ENCODE data around the gene SLC2A8. TPM values are rescaled to one million over a fixed set of nuclear protein-coding genes. Genes with fewer than 3 reads are reported as not detected.

SLC2A8 gene
- total RNA-seq, 2 experiments from 2014 or later, result 7.5 to 7.7 TPM

GRCh38 chr9:127397646-127398274 lies 791 bp downstream of the SLC2A8 start:
- peaks cover 31% of the 10 kb centered on the region for H3K27me3 Mint-ChIP-seq
- POLR2A ChIA-PET, result interaction anchor here (0.9 to 4.1 kb wide), 8 partner anchors 10 to 412 kb away, joined by 3 to 54 read pairs (median 4); partner anchors contain the start of genes CDK9, LRSAM1, RPL12 and ZNF79
- peak; percentile 41 for DNase-seq

DNA sequence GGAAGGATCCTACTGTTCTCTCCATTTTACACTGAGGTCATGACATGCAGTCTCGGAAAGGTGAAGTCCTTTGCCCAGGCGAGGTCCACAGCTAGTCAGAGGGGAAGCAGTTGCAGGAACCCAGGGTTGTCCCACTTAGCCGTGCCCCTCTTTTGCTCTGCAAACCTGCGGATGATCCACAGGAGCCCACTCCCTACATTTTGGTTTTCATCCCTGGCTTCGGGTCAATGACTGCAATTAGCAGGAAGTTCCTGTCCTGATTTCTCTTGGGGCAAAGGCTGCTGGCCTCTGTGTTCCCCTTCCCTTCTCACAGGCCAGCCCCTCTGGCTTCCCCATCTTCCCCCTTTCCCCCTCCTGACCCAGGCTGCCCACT lies 1.3 kb downstream of the SLC2A8 start:
- Mint-ChIP-seq H3K36me3 (ENCODE audit: low read depth) (no peaks in the 10 kb centered on the region), H3K4me3 (peak overlapping the region; percentile 67), H3K27ac (no peak overlapping the region), H3K9me3 (no peaks in the 10 kb centered on the region), H3K4me1 (peaks cover 18% of the 10 kb centered on the region), H3K27me3 (peaks cover 31% of the 10 kb centered on the region)
- DNase-seq, result no peak
- CTCF ChIA-PET, result interaction anchor here (1.2 to 2.1 kb wide), 5 partner anchors 10 to 183 kb away, joined by 3 to 15 read pairs (median 6); no protein-coding TSS in a partner anchor
- POLR2A ChIA-PET, result interaction anchor here (1.0 to 4.1 kb wide), 5 partner anchors 11 to 95 kb away, joined by 3 to 54 read pairs (median 14); partner anchors contain the start of genes LRSAM1, RPL12 and ZNF79

More at GRCh38 chr9:127397646-127398274, 791 bp downstream of the SLC2A8 start:
- CTCF ChIA-PET, result interaction anchor here (0.6 to 2.1 kb wide), 14 partner anchors 10 to 435 kb away, joined by 3 to 21 read pairs (median 6); partner anchors contain the start of genes LRSAM1, RPL12, TOR2A and ZNF79
- no peak overlapping the region for H3K27ac Mint-ChIP-seq
- H3K36me3 Mint-ChIP-seq (ENCODE audit: low read depth), result no peaks in the 10 kb centered on the region
- H3K4me1 Mint-ChIP-seq, result peaks cover 18% of the 10 kb centered on the region
- no peaks in the 10 kb centered on the region for H3K9me3 Mint-ChIP-seq
- peak overlapping the region; percentile 67 for H3K4me3 Mint-ChIP-seq

DNA sequence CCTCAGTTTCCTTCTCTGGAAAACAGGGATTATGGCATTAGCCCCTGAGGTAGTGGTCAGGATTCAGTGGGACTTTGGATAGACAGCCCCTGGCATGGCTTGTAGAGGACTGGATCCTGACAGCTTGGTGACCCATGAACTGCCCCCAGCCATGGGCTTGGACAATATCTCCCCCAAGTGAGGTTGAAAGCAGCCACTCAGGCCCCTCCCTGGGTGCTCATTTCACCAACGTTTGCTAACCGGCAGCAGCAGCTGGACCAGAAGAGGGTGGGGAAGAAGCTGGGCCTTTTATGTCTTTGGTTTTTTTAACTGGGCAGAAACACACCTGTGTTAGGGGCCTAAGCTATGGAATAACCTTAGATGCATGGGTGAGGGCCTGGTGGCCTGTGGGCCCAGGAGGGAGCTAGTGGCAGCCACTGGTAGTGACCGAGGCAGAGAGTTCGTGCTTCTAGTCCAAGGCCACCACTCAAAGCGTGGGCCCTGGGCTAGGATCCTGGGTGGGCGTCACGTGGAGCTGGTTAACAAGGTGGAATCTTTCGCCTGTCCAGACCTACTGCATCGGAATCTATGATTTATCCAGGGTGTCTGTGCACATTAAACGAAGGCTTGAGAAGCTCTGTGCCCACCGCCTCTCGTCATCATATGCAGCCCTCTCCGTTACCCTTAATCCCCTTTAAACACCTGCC lies 1.9 kb downstream of the SLC2A8 start:
- peaks cover 28% of the 10 kb centered on the region for H3K27me3 Mint-ChIP-seq
- POLR2A ChIA-PET, result interaction anchor here (0.6 to 4.1 kb wide), 5 partner anchors 11 to 155 kb away, joined by 3 to 54 read pairs (median 4); partner anchors contain the start of genes LRSAM1, RPL12 and ZNF79

DNA sequence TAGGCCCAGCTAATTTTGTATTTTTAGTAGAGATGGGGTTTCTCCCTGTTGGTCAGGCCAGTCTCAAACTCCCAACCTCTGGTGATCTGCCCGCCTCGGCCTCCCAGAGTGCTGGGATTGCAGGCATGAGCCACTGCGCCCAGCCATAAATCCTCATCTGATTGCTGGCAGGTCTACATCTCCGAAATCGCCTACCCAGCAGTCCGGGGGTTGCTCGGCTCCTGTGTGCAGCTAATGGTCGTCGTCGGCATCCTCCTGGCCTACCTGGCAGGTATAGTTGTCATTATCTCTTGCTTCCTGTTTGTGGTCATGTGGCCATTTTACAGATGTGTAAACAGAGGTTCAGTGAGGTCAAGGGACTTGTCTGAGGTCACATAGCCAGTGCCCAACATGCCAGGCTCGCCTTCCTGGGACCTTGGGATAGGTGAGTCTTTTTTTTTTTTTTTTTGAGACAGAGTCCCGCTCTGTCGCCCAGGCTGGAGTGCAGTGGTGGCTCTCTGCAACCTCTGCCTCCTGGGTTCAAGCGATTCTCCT lies 2.8 kb downstream of the SLC2A8 start:
- CTCF ChIA-PET, result interaction anchor here (1.2 to 1.8 kb wide), 2 partner anchors 8 to 12 kb away, joined by 3 to 7 read pairs; no protein-coding TSS in a partner anchor
- Mint-ChIP-seq H3K27ac (no peak overlapping the region), H3K4me3 (no peak overlapping the region), H3K27me3 (peaks cover 22% of the 10 kb centered on the region), H3K36me3 (ENCODE audit: low read depth) (no peaks in the 10 kb centered on the region), H3K4me1 (peaks cover 18% of the 10 kb centered on the region), H3K9me3 (no peaks in the 10 kb centered on the region)
- no peak for DNase-seq
- POLR2A ChIA-PET, result interaction anchor here (0.8 to 4.1 kb wide), 4 partner anchors 12 to 51 kb away, joined by 3 to 54 read pairs (median 5); partner anchors contain the start of genes LRSAM1, RPL12 and ZNF79

More for the DNA sequence above, 1.9 kb downstream of the SLC2A8 start:
- no peaks in the 10 kb centered on the region for H3K9me3 Mint-ChIP-seq
- CTCF ChIA-PET, result interaction anchor here (1.2 to 1.8 kb wide), 3 partner anchors 9 to 87 kb away, joined by 3 to 7 read pairs (median 3); no protein-coding TSS in a partner anchor
- no peak overlapping the region for H3K27ac Mint-ChIP-seq
- DNase-seq, result no peak
- H3K36me3 Mint-ChIP-seq (ENCODE audit: low read depth), result no peaks in the 10 kb centered on the region
- peak overlapping the region; percentile 67 for H3K4me3 Mint-ChIP-seq
- H3K4me1 Mint-ChIP-seq, result peaks cover 18% of the 10 kb centered on the region

- Mint-ChIP-seq H3K27me3 (peaks cover 8% of the 10 kb centered on the region), H3K4me3 (no peak overlapping the region), H3K4me1 (peaks cover 7% of the 10 kb centered on the region), H3K36me3 (ENCODE audit: low read depth) (no peaks in the 10 kb centered on the region), H3K27ac (no peak overlapping the region), H3K9me3 (no peaks in the 10 kb centered on the region)
- CTCF ChIA-PET, result no interaction called here
- DNase-seq, result no peak
- POLR2A ChIA-PET, result interaction anchor here (0.6 kb wide), 1 partner anchor 389 kb away, joined by 4 read pairs; no protein-coding TSS in a partner anchor
These were observed 5.6 kb downstream of the SLC2A8 start for GRCh38 chr9:127402401-127403090.

GRCh38 chr9:127403507-127404192 lies 6.7 kb downstream of the SLC2A8 start:
- CTCF ChIA-PET, result no interaction called here
- Mint-ChIP-seq H3K36me3 (ENCODE audit: low read depth) (no peaks in the 10 kb centered on the region), H3K9me3 (no peaks in the 10 kb centered on the region), H3K4me1 (no peaks in the 10 kb centered on the region), H3K27me3 (peaks cover under 1% of the 10 kb centered on the region), H3K4me3 (no peak overlapping the region), H3K27ac (no peak overlapping the region)
- POLR2A ChIA-PET, result no interaction called here
- no peak for DNase-seq

DNA sequence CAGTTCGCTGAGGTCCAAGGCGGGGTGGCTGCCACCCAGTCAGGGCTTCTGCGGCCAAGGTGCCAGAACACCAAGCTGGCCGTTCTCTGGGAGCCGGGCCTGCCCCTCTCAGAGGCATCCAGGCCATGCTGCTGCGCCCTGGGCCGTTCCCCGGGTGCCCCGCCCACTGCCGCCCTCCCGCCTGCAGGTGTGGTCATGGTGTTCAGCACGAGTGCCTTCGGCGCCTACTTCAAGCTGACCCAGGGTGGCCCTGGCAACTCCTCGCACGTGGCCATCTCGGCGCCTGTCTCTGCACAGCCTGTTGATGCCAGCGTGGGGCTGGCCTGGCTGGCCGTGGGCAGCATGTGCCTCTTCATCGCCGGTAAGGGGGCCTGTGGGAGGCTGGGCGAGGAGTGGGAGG lies 7.7 kb downstream of the SLC2A8 start:
- CTCF ChIA-PET, result no interaction called here

GRCh38 chr9:127405344-127406125 lies 8.6 kb downstream of the SLC2A8 start:
- ChIA-PET CTCF (no interaction called here), POLR2A (no interaction called here)

More for the DNA sequence above, 7.7 kb downstream of the SLC2A8 start:
- DNase-seq, result no peak
- Mint-ChIP-seq H3K27me3 (no peaks in the 10 kb centered on the region), H3K4me3 (no peak overlapping the region), H3K9me3 (no peaks in the 10 kb centered on the region), H3K36me3 (ENCODE audit: low read depth) (no peaks in the 10 kb centered on the region), H3K27ac (no peak overlapping the region), H3K4me1 (no peaks in the 10 kb centered on the region)
- POLR2A ChIA-PET, result no interaction called here

DNA sequence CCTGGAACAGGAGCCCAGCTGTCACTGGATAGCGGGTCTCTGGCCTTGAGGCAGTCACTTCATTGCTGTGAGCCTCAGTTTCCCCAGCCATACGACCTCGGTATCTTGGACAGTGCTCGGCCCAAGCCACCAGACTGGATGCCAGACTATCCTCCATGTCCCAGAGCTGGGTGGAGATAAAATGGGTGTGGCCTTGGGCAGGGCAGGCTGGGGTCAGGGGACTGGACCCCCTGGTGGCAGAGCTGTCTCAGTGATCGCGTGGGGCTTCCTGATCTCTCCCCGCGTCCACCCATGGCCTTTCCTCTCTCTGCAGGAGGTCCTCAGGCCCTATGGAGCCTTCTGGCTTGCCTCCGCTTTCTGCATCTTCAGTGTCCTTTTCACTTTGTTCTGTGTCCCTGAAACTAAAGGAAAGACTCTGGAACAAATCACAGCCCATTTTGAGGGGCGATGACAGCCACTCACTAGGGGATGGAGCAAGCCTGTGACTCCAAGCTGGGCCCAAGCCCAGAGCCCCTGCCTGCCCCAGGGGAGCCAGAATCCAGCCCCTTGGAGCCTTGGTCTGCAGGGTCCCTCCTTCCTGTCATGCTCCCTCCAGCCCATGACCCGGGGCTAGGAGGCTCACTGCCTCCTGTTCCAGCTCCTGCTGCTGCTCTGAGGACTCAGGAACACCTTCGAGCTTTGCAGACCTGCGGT lies 10.0 kb downstream of the SLC2A8 start:
- no peaks in the 10 kb centered on the region for H3K9me3 Mint-ChIP-seq
- peaks cover 2% of the 10 kb centered on the region for H3K27me3 Mint-ChIP-seq
- no peak overlapping the region for H3K4me3 Mint-ChIP-seq
- H3K36me3 Mint-ChIP-seq (ENCODE audit: low read depth), result no peaks in the 10 kb centered on the region
- ChIA-PET POLR2A (no interaction called here), CTCF (interaction anchor here (0.7 to 1.1 kb wide), 3 partner anchors 8 to 140 kb away, joined by 3 to 7 read pairs (median 3); partner anchors contain the start of gene SLC2A8)
- H3K4me1 Mint-ChIP-seq, result peaks cover 2% of the 10 kb centered on the region
- no peak for DNase-seq
- H3K27ac Mint-ChIP-seq, result no peak overlapping the region

More at GRCh38 chr9:127405344-127406125, 8.6 kb downstream of the SLC2A8 start:
- Mint-ChIP-seq H3K27me3 (no peaks in the 10 kb centered on the region), H3K9me3 (no peaks in the 10 kb centered on the region), H3K4me1 (no peaks in the 10 kb centered on the region), H3K36me3 (ENCODE audit: low read depth) (no peaks in the 10 kb centered on the region), H3K27ac (no peak overlapping the region), H3K4me3 (no peak overlapping the region)
- no peak for DNase-seq

- H3K36me3 Mint-ChIP-seq (ENCODE audit: low read depth), result no peaks in the 10 kb centered on the region
- peaks cover 4% of the 10 kb centered on the region for H3K27me3 Mint-ChIP-seq
- no peak for DNase-seq
- H3K27ac Mint-ChIP-seq, result no peak overlapping the region
- ChIA-PET CTCF (interaction anchor here (0.7 to 1.1 kb wide), 3 partner anchors 8 to 141 kb away, joined by 3 to 7 read pairs (median 3); partner anchors contain the start of gene SLC2A8), POLR2A (no interaction called here)
- H3K4me1 Mint-ChIP-seq, result peaks cover 2% of the 10 kb centered on the region
- H3K4me3 Mint-ChIP-seq, result no peak overlapping the region
- H3K9me3 Mint-ChIP-seq, result no peaks in the 10 kb centered on the region
These were observed 10.5 kb downstream of the SLC2A8 start for GRCh38 chr9:127407492-127407843.

DNA sequence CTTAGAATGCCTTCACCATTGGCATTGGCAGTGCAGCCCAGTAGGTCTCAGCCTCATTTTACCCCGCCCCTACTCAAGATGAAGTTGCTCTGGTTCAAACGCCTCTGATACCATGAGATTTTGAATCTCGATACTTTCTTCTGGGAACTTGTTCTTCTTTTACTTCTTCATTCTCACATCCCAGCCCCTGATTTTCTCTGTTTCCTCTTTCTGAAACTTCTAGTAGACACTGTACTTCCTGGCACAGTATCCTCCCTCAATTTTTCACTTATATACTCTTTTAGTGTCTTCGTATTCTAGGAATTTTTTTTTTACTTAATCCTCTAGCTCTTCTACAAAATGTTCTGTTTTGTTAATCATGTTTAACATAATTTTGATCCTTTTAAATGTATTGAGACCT lies 14.2 kb downstream of the SLC2A8 start:
- no peaks in the 10 kb centered on the region for H3K36me3 Mint-ChIP-seq (ENCODE audit: low read depth)
- POLR2A ChIA-PET, result no interaction called here
- no peaks in the 10 kb centered on the region for H3K9me3 Mint-ChIP-seq

More for the DNA sequence above, 14.2 kb downstream of the SLC2A8 start:
- CTCF ChIA-PET, result interaction anchor here (0.7 kb wide), 1 partner anchor 167 kb away, joined by 3 read pairs; no protein-coding TSS in a partner anchor
- DNase-seq, result no peak
- Mint-ChIP-seq H3K27ac (no peak overlapping the region), H3K4me3 (no peak overlapping the region), H3K4me1 (peaks cover 2% of the 10 kb centered on the region), H3K27me3 (peaks cover 4% of the 10 kb centered on the region)
